ENCODE measurements around the gene PTPRN2.
A peak's percentile ranks its signal among the peaks of the same experiment; 100 is the strongest.
"Not testable (repeated sequence)": the region's sequence is repeated elsewhere in the genome, so short reads cannot be mapped to it uniquely, and the experiment has no call there.

The PTPRN2 gene

GRCh38 chr7:157505646-157506045, 1082.0 kb downstream of the PTPRN2 start:
- DNase-seq = no peak

GRCh38 chr7:157503229-157503628, 1084.4 kb downstream of the PTPRN2 start:
- DNase-seq = no peak

DNA sequence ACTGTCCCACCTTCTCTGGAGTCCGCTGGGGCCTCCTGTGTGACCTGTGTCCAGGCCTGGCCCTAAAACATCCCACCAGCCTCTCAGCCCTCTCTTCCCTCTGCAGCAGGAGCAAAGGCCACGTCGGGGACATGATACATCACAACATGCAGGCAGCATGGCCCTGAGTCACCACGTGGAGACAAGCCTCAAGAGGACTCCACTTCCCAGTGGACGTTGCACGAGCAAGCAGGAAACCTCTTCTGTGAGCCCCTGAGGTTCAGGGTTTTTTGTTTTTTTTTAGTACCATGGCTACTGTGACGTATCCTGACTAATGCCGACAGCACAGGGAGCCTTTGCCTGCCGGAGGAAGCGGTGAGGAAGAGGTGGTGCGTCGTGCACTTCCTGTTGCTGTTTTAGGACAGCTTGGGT, 1084.9 kb downstream of the PTPRN2 start:
- peak; percentile 63 for DNase-seq

DNA sequence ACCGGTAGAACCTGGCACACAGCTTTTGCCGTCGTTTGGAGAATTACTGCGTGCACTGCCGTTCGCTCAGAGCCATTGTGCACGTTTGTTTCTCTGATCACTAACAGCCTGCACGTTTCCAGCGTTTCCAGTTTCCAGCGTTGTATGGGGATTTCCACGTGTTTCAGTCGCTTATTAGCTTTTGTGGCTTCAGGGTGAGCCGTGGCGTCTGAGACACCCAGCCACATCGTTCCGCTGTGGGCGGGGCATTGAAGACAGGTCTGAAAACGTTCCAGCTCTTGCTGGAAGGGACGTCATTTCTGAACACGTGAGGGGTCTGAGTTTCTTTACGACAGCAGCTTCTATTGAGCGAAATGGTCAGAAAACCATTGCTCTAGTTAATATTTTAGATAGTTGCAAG, 1086.0 kb downstream of the PTPRN2 start:
- peak; percentile 40 for DNase-seq

GRCh38 chr7:157500989-157501540, 1086.6 kb downstream of the PTPRN2 start:
- not testable (repeated sequence) for DNase-seq

DNA sequence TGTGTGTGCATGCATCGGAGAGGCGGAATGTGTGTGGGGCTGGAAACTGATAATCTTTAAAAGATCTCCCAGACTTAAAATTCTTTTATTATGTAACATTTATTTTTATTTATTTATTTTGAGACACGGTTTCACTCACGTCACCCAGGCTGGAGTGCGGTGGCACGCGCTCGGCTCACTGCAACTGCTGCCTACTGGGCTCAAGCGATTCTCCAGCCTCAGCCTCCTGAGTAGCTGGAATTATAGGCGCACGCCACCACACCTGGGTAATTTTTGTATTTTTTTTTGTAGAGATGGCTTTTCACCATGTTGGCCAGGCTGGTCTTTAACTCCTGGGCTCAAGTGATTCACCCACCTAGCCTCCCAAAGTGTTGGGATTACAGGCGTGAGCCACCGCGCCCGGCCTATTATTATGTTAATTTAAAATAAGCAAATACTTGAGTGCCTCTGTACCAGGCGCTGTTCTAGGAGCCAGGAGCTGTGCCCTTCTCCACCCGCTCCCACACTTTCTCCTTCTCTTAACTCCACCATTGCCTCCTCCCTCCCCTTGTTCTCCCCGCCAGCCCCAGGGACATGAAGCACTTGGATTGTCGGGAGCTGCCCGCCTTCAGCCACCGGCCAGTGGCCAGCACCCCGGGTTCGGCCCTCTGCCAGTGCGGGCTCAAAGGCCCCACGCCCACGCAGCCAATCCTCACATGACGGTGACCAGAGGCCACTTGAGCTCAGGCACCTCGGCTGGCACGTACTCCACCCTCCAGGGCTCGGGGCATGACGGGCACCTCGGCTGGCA, 1087.3 kb downstream of the PTPRN2 start:
- no peak for DNase-seq

- no peak for DNase-seq
These were observed 1087.8 kb downstream of the PTPRN2 start for GRCh38 chr7:157499835-157500153.

GRCh38 chr7:157499121-157499834, 1088.3 kb downstream of the PTPRN2 start:
- DNase-seq = no peak

DNA sequence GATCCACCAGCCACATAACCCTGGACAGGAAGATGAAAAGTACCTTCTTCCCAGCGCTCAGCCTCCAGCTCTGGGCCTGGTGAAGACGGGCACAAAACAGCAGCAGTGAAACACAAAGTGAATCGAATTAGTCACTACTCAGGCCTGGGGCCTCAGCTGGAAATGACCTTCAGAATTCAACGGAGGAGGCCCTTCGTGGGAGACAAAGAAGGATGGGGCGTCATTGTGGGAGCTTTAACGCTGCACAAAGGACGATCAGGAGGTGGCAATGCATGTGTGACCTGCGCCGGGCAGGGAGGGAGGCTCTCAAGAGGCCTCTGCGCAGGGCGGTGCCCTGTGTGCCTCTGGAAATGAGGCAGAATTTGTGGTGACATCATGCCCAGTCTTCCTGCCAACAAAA, 1089.0 kb downstream of the PTPRN2 start:
- DNase-seq = no peak

- DNase-seq = no peak
These were observed 1089.6 kb downstream of the PTPRN2 start for GRCh38 chr7:157497744-157498651.

DNA sequence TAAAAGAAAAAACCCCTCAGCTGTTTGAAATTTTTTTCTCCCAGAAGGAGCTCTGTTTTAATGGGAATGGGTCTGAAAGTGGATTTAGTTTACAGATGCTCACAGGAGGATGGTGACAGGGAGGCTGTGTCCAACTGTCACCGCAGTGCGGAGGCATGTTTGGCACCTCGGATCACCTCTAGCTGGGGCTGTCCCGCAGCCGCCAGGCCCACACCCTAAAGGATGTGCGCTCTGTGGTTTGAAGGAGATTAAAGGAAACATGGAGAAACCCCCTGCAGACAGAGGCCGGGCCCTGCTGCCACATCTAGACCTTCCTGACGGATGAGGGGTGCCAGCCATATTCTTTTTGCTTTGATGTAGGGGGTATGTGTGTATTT, 1090.3 kb downstream of the PTPRN2 start:
- DNase-seq = no peak

DNA sequence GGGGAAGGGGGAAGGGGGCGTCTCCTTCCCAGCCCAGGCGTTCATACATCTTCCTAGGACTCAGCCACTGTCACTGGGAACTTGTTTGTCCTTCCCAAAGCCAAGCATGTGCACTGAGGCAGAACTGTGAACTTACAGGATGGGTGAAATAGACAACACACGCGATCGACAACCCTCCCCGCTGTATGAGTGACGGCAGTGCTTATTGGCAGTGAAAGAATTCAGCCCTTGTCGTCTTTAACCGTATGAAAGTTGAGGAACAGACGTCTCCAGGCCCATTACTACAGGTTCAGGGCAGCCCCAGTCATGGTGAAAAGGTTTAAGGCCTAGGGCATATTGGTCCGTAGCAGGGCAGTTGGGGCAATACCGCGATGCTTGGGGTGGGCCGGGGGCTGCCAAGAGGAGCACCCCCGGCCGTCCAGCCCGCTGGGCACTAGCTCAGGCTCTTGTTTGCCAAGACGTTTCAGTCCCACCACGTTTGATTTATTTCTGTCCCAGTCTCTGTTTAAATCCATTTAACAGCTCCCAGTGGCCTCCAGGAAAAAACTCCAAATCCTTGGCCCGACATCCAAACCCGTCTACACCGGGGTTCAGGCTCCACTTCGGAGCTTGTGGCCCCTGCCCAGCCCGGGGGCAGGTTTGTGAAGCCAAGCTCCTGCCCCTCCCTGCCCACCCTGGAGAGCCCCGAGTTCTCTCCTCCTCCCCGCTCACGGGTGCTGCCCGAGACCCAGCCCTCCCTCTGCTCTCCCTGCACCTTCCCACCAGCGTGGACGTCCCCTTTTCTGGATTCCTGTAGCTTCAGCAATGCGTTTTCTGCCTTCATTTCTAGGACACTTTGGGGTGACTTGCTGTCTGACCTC, 1091.0 kb downstream of the PTPRN2 start:
- DNase-seq = no peak

DNA sequence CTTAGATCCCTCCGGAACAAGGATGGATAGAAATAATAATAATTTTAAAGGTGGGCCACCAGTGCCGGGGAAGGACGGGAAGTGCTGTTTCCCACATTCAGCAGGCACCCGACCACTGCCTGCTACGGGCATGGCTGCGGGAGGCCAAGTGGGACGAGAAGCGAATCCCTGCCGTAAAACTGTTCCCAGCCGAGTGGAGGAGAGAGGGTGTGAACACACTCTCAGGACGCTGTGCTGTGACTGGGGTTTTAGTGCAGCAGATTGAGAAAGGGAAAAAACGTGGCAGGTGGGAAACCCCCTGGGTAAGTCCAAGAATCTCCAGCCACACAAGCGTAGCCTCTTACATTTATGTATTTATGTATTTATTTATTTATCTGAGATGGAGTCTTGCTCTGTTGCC, 1092.0 kb downstream of the PTPRN2 start:
- DNase-seq = no peak

DNA sequence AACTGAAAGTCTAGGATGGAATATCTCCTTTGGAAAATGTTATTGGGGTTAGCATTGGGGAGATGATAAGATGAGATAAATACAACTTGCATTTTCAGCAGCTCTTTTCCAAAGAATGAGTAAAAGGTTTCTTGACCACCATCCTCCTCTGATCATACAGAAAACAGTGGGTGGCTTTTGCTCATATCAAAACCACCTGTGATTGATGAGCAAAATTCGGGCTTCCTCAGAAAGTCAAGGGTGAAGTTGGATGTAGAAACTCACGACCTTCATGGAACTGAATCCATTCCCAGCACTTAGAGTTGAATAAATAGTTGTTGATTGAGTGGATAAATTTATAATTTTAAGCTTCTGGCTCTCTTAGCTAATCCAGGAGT, 1092.5 kb downstream of the PTPRN2 start:
- no peak for DNase-seq

GRCh38 chr7:157494506-157495176, 1093.0 kb downstream of the PTPRN2 start:
- no peak for DNase-seq

DNA sequence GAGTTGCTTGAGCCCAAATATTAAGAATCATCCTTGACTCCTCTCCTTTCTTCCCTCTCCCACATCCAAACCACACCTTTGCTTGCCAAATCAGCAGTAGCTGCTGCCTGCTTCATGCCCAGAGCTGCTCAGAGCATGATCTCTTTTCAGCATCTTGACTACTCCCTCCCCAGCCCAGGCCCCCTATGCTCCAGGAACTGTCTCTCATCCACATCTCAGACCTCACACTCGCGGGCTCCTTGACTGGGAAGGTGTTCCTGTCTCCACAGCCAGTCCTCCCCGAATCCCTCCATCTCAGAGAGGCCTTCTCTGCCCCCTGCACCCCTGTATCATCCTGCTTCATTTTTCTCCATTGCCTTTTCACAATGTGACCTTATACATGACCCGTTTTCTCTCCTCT, 1093.8 kb downstream of the PTPRN2 start:
- DNase-seq = no peak

- DNase-seq = no peak
These were observed 1094.6 kb downstream of the PTPRN2 start for GRCh38 chr7:157493017-157493416.

DNA sequence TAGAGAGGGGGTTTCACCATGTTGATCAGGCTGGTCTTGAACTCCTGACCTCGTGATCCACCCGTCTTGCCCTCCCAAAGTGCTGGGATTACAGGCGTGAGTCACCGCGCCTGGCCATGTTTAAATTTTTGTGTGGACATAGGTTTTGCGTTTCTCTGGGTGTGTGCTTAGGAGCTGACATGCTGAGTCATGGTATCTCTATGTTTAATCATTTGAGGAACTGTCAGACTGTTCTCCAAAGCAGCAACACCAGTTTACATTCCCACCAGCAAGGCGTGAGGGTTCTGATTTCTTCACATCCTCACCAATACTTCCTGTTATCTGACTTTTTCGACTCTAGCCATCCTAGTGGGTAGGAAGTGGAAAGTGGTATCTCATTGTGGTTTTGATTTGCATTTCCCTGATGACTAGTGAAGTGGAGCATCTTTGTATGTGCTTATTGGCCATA, 1097.1 kb downstream of the PTPRN2 start:
- peak; percentile 19 for DNase-seq

DNA sequence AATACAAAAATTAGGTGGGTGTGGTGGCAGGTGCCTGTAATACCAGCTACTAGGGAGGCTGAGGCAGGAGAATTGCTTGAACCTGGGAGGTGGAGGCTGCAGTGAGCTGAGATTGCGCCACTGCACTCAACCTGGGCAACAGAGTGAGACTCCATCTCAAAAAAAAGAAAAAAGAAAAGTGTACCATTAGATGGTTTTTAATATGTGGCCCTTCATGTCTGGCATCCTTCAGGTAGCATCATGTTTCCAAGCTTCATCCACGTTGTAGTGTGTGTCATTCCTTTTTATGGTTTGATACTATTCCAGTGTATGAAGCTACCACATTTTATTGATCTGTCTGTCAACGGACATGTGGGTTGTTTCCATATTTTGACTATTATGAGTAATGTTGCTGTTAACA, 1097.8 kb downstream of the PTPRN2 start:
- DNase-seq = not testable (repeated sequence)

All from effector CD4-positive, alpha-beta T cell (primary cell).